Measurements from ENCODE around the gene TMEM52B.

TMEM52B gene

GRCh38 chr12:10178821-10179220 lies at the start of gene TMEM52B:
TMEM52B (plus strand) TSS chr12:10179032; CDS start chr12:10179575, 543 bp downstream.
- DNase-seq (ENCODE audit: low read depth in 1 of 2, low spot score in 1 of 2) = no peak

GRCh38 chr12:10130042-10130441 lies 48.8 kb upstream of the TMEM52B start, which contains the start of gene CLEC7A:
CLEC7A (minus strand) TSS chr12:10130199; CDS start chr12:10130082, 117 bp downstream.
- DNase-seq (ENCODE audit: low read depth in 1 of 2, low spot score in 1 of 2) = no peak

GRCh38 chr12:10131111-10131690 lies 47.6 kb upstream of the TMEM52B start:
- no peak for DNase-seq (ENCODE audit: low read depth in 1 of 2, low spot score in 1 of 2)

GRCh38 chr12:10132850-10133370 lies 45.9 kb upstream of the TMEM52B start:
- DNase-seq (ENCODE audit: low read depth in 1 of 2, low spot score in 1 of 2) = no peak

- DNase-seq (ENCODE audit: low read depth in 1 of 2, low spot score in 1 of 2) = no peak
These were observed 43.7 kb upstream of the TMEM52B start for GRCh38 chr12:10135126-10135525.

GRCh38 chr12:10136637-10137205 lies 42.1 kb upstream of the TMEM52B start:
- no peak for DNase-seq (ENCODE audit: low read depth in 1 of 2, low spot score in 1 of 2)

- DNase-seq (ENCODE audit: low read depth in 1 of 2, low spot score in 1 of 2) = no peak
These were observed 38.8 kb upstream of the TMEM52B start for GRCh38 chr12:10140001-10140400.

GRCh38 chr12:10142976-10143589 lies 35.7 kb upstream of the TMEM52B start:
- no peak for DNase-seq (ENCODE audit: low read depth in 1 of 2, low spot score in 1 of 2)

GRCh38 chr12:10147714-10148403 lies 31.0 kb upstream of the TMEM52B start:
- DNase-seq (ENCODE audit: low read depth in 1 of 2, low spot score in 1 of 2) = no peak

GRCh38 chr12:10151621-10152020 lies 27.2 kb upstream of the TMEM52B start:
- DNase-seq (ENCODE audit: low read depth in 1 of 2, low spot score in 1 of 2) = no peak

GRCh38 chr12:10153271-10154144 lies 25.3 kb upstream of the TMEM52B start:
- peak; percentile 15 to 22 for DNase-seq (ENCODE audit: low read depth in 1 of 2, low spot score in 1 of 2)

- DNase-seq (ENCODE audit: low read depth in 1 of 2, low spot score in 1 of 2) = no peak
These were observed 24.7 kb upstream of the TMEM52B start for GRCh38 chr12:10154145-10154496.

- DNase-seq (ENCODE audit: low read depth in 1 of 2, low spot score in 1 of 2) = no peak
These were observed 22.9 kb upstream of the TMEM52B start for GRCh38 chr12:10155966-10156365.

GRCh38 chr12:10158406-10158805 lies 20.4 kb upstream of the TMEM52B start:
- no peak for DNase-seq (ENCODE audit: low read depth in 1 of 2, low spot score in 1 of 2)

GRCh38 chr12:10159280-10159679 lies 19.6 kb upstream of the TMEM52B start:
- no peak for DNase-seq (ENCODE audit: low read depth in 1 of 2, low spot score in 1 of 2)

- no peak for DNase-seq (ENCODE audit: low read depth in 1 of 2, low spot score in 1 of 2)
These were observed 18.0 kb upstream of the TMEM52B start for GRCh38 chr12:10160617-10161385.

- no peak for DNase-seq (ENCODE audit: low read depth in 1 of 2, low spot score in 1 of 2)
These were observed 15.7 kb upstream of the TMEM52B start for GRCh38 chr12:10163084-10163483.

- DNase-seq (ENCODE audit: low read depth in 1 of 2, low spot score in 1 of 2) = no peak
These were observed 13.4 kb upstream of the TMEM52B start for GRCh38 chr12:10165421-10165820.

- no peak for DNase-seq (ENCODE audit: low read depth in 1 of 2, low spot score in 1 of 2)
These were observed 11.2 kb upstream of the TMEM52B start for GRCh38 chr12:10167599-10167998.

- DNase-seq (ENCODE audit: low read depth in 1 of 2, low spot score in 1 of 2) = no peak
These were observed 9.7 kb upstream of the TMEM52B start for GRCh38 chr12:10169104-10169503.
